HEK293T (cell line): ENCODE measurements around the gene SEMA5A.

Source experiments
- CTCF ChIA-PET: fragments of 350-600 bp; formaldehyde crosslinking; extraction: SDS; loops from one replicate; lab custom pipeline; 2021; ENCODE audit warnings: antibody characterized with exemption, inconsistent platforms; lab: Yijun Ruan, JAX
- POLR2A ChIA-PET: fragments of 350-600 bp; formaldehyde crosslinking; extraction: SDS; loops from one replicate; lab custom pipeline; 2020; ENCODE audit warnings: antibody characterized with exemption, inconsistent platforms; lab: Yijun Ruan, JAX
- DNase-seq: peaks from one replicate; pipeline ENCODE4 v3.0.0; 2012; ENCODE audit warnings: mixed read lengths; ENCODE audit errors: extremely low spot score
- ARNT ChIP-seq: fragments of 450-650 bp; IDR thresholded peaks from 2 replicates; pipeline ENCODE4 v1.6.1; 2017; ENCODE audit warnings: mild to moderate bottlenecking
- BHLHE40 ChIP-seq: fragments of 450-650 bp; IDR thresholded peaks from 2 replicates; pipeline ENCODE4 v1.6.1; 2016; ENCODE audit warnings: mild to moderate bottlenecking, moderate library complexity, borderline replicate concordance
- CTBP1 ChIP-seq: fragments of 450-650 bp; IDR thresholded peaks from 2 replicates; pipeline ENCODE4 v1.6.1; 2016; ENCODE audit warnings: borderline replicate concordance
- ELF4 ChIP-seq: fragments of 450-650 bp; IDR thresholded peaks from 2 replicates; pipeline ENCODE4 v1.6.1; 2017; ENCODE audit warnings: antibody characterized with exemption
- FOXA1 ChIP-seq: fragments of 450-650 bp; IDR thresholded peaks from 2 replicates; pipeline ENCODE4 v1.6.1; 2016; ENCODE audit warnings: mild to moderate bottlenecking
- FOXK2 ChIP-seq: fragments of 450-650 bp; IDR thresholded peaks from 2 replicates; pipeline ENCODE4 v1.6.1; 2016; ENCODE audit warnings: mild to moderate bottlenecking
- FOXM1 ChIP-seq: fragments of 450-650 bp; IDR thresholded peaks from 2 replicates; pipeline ENCODE4 v1.6.1; 2017; ENCODE audit warnings: mild to moderate bottlenecking, borderline replicate concordance
- HDGF ChIP-seq: fragments of 450-650 bp; IDR thresholded peaks from 2 replicates; pipeline ENCODE4 v1.6.1; 2017; ENCODE audit warnings: antibody characterized with exemption, borderline replicate concordance
- L3MBTL2 ChIP-seq: fragments of 450-650 bp; conservative IDR thresholded peaks from 2 replicates; pipeline ENCODE4 v1.6.1; 2016; ENCODE audit warnings: mild to moderate bottlenecking
- LEF1 ChIP-seq: fragments of 450-650 bp; IDR thresholded peaks from 2 replicates; pipeline ENCODE4 v1.6.1; 2017; ENCODE audit warnings: mild to moderate bottlenecking, borderline replicate concordance
- NFRKB ChIP-seq: fragments of 450-650 bp; IDR thresholded peaks from 2 replicates; pipeline ENCODE4 v1.6.1; 2016; ENCODE audit warnings: mild to moderate bottlenecking, moderate library complexity
- PKNOX1 ChIP-seq: fragments of 450-650 bp; IDR thresholded peaks from 2 replicates; pipeline ENCODE4 v1.6.1; 2016
- SP1 ChIP-seq: fragments of 450-650 bp; IDR thresholded peaks from 2 replicates; pipeline ENCODE4 v1.6.1; 2017
- SUZ12 ChIP-seq: fragments of 450-650 bp; IDR thresholded peaks from 2 replicates; pipeline ENCODE4 v1.6.1; 2016; ENCODE audit warnings: mild to moderate bottlenecking
- TARDBP ChIP-seq: fragments of 450-650 bp; IDR thresholded peaks from 2 replicates; pipeline ENCODE4 v1.6.1; 2016
- ZNF384 ChIP-seq: fragments of 450-650 bp; IDR thresholded peaks from 2 replicates; pipeline ENCODE4 v1.6.1; 2016

Gene SEMA5A

GRCh38 chr5:9166202-9167112, 379.4 kb downstream of the SEMA5A start:
- no peak for DNase-seq

GRCh38 chr5:9165546-9165945, 380.3 kb downstream of the SEMA5A start:
- no peak for TF ChIP-seq TARDBP
- TF ChIP-seq SP1 = no peak
- no peak for TF ChIP-seq ZNF384
- no peak for TF ChIP-seq ARNT
- TF ChIP-seq HDGF = no peak
- no peak for TF ChIP-seq ELF4
- TF ChIP-seq SUZ12 = no peak
- TF ChIP-seq L3MBTL2 = no peak
- TF ChIP-seq BHLHE40 = no peak
- no peak for TF ChIP-seq LEF1
- no peak for TF ChIP-seq NFRKB
- TF ChIP-seq PKNOX1 = no peak
- TF ChIP-seq FOXA1 = no peak
- no peak for TF ChIP-seq FOXM1
- TF ChIP-seq FOXK2 = no peak
- TF ChIP-seq CTBP1 = no peak

More at GRCh38 chr5:9166202-9167112, 379.4 kb downstream of the SEMA5A start:
- ChIA-PET POLR2A (no interaction called here), CTCF (interaction anchor here (0.5 kb wide), 1 partner anchor 224 kb away, joined by 6 read pairs; no protein-coding TSS in a partner anchor)
- no peak for TF ChIP-seq PKNOX1
- TF ChIP-seq SP1 = no peak
- TF ChIP-seq ZNF384 = no peak
- no peak for TF ChIP-seq NFRKB
- TF ChIP-seq FOXK2 = no peak
- TF ChIP-seq BHLHE40 = no peak
- TF ChIP-seq ARNT = no peak
- TF ChIP-seq ELF4 = no peak
- no peak for TF ChIP-seq FOXM1
- no peak for TF ChIP-seq CTBP1
- no peak for TF ChIP-seq SUZ12
- TF ChIP-seq HDGF = no peak
- no peak for TF ChIP-seq L3MBTL2
- no peak for TF ChIP-seq LEF1
- no peak for TF ChIP-seq FOXA1

GRCh38 chr5:9160747-9161146, 385.1 kb downstream of the SEMA5A start:
- no peak for DNase-seq
- POLR2A ChIA-PET = no interaction called here
- CTCF ChIA-PET = no interaction called here
- TF ChIP-seq CTBP1 = no peak
- TF ChIP-seq FOXM1 = no peak
- no peak for TF ChIP-seq HDGF
- no peak for TF ChIP-seq ELF4
- TF ChIP-seq TARDBP = no peak
- no peak for TF ChIP-seq ZNF384
- TF ChIP-seq SUZ12 = no peak
- no peak for TF ChIP-seq BHLHE40
- no peak for TF ChIP-seq ARNT
- TF ChIP-seq SP1 = no peak

More at GRCh38 chr5:9165546-9165945, 380.3 kb downstream of the SEMA5A start:
- no peak for DNase-seq
- ChIA-PET CTCF (no interaction called here), POLR2A (no interaction called here)

GRCh38 chr5:9157811-9158210, 388.1 kb downstream of the SEMA5A start:
- DNase-seq = no peak
- TF ChIP-seq SUZ12 = no peak
- no peak for TF ChIP-seq ELF4
- TF ChIP-seq FOXK2 = no peak
- TF ChIP-seq CTBP1 = no peak
- TF ChIP-seq FOXM1 = no peak
- no peak for TF ChIP-seq LEF1
- no peak for TF ChIP-seq NFRKB
- TF ChIP-seq ZNF384 = no peak
- TF ChIP-seq L3MBTL2 = no peak
- no peak for TF ChIP-seq TARDBP
- no peak for TF ChIP-seq HDGF
- no peak for TF ChIP-seq ARNT
- no peak for TF ChIP-seq SP1
- TF ChIP-seq BHLHE40 = no peak
- no peak for TF ChIP-seq FOXA1
- TF ChIP-seq PKNOX1 = no peak
- POLR2A ChIA-PET = no interaction called here
- CTCF ChIA-PET = no interaction called here

GRCh38 chr5:9157020-9157419, 388.9 kb downstream of the SEMA5A start:
- TF ChIP-seq NFRKB (no peak), FOXK2 (no peak), ZNF384 (no peak), FOXM1 (no peak), CTBP1 (no peak), ARNT (no peak), L3MBTL2 (no peak), PKNOX1 (no peak), FOXA1 (no peak), HDGF (no peak), SUZ12 (no peak), ELF4 (no peak), TARDBP (no peak), SP1 (no peak), BHLHE40 (no peak)
- POLR2A ChIA-PET = no interaction called here
- no peak for DNase-seq
- CTCF ChIA-PET = no interaction called here
